GM12872 (cell line): ENCODE measurements around the gene TTYH1.

ENCODE experiments used
- TF ChIP-seq, protein P1 (sequence below): IDR thresholded peaks from 3 replicates; pipeline ENCODE4 v1.5.1; 2011; ENCODE audit warnings: low read depth, mild to moderate bottlenecking, low read length, moderate library complexity; ENCODE audit not compliant: insufficient read depth

Gene TTYH1

GRCh38 chr19:54408456-54409026, 6.7 kb upstream of the TTYH1 start:
- TF ChIP-seq, protein P1, sequence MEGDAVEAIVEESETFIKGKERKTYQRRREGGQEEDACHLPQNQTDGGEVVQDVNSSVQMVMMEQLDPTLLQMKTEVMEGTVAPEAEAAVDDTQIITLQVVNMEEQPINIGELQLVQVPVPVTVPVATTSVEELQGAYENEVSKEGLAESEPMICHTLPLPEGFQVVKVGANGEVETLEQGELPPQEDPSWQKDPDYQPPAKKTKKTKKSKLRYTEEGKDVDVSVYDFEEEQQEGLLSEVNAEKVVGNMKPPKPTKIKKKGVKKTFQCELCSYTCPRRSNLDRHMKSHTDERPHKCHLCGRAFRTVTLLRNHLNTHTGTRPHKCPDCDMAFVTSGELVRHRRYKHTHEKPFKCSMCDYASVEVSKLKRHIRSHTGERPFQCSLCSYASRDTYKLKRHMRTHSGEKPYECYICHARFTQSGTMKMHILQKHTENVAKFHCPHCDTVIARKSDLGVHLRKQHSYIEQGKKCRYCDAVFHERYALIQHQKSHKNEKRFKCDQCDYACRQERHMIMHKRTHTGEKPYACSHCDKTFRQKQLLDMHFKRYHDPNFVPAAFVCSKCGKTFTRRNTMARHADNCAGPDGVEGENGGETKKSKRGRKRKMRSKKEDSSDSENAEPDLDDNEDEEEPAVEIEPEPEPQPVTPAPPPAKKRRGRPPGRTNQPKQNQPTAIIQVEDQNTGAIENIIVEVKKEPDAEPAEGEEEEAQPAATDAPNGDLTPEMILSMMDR = no peak

DNA sequence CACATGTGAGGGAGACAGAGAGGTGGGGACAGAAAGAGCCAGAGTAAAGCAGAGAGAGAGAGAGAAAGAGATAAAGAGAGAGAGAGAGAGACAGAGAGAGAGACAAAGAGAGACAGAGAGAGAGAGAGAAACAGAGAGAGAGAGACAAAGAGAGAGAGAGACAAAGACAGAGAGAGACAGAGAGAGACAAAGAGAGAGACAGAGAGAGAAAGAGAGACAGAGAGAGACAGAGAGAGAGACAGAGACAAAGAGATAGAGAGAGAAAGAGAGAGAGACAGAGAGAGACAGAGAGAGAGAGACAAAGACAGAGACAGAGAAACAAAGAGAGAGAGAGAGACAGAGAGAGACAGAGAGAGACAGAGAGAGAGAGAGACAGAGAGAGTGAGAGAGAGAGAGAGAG, 4.2 kb upstream of the TTYH1 start:
- TF ChIP-seq, protein P1 = no peak

DNA sequence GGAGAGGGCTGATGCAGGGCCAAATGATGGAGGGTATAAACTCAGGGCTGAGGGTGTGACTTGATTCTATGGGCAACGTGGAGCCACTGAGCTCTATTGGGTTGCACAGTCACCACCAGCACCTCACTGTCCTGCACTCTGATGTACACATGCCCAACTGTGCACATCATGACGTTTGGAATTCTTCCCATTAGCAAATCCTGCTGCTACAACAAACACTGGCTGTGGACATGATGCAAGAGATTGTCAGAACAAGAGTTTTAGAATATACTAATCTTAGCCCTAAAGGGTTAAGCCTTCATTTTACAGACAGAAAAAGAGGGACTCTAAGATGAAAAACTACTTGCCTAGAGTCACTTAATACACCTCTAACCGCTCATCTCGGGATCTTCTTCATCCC, 2.4 kb upstream of the TTYH1 start:
- TF ChIP-seq, protein P1 = no peak

DNA sequence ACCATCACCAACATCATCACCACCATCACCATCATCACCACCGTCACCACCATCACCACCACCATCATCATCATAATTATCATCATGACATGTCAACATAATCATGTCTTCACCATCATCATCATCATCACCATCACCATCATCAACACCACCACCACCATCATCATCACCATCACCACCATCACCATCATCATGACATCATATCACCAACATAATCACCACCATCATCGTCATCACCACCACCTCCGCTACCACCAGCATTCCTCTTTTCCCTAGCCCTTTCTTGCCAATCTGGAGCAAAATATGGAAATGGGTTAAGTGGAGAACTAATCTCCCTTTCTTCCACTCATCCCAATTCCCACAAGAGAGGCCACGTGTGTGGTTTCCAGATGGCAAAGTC, 1.1 kb upstream of the TTYH1 start:
- TF ChIP-seq, protein P1 = no peak

GRCh38 chr19:54415901-54416673, 823 bp downstream of the TTYH1 start:
- TF ChIP-seq, protein P1 = no peak

GRCh38 chr19:54416695-54417491, 1.6 kb downstream of the TTYH1 start:
- TF ChIP-seq, protein P1 = no peak
